Peyer's patch (tissue), 4 donors: ENCODE results near the gene PIEZO2.

Source experiments
- CTCF ChIP-seq, 6 experiments: fragments of 450-650 bp in 4 of 6; fragments of 200-600 bp in 2 of 6; sonication (generic) in 1 of 6; IDR thresholded peaks; one replicate each; pipeline ENCODE4 v1.5.1; 2017 to 2019; ENCODE audit warnings: antibody characterized with exemption in 6 of 6, mild to moderate bottlenecking in 3 of 6, moderate library complexity in 1 of 6
- POLR2A ChIP-seq, 2 donors: fragments of 450-650 bp; IDR thresholded peaks; one replicate each; pipeline ENCODE4 v1.5.1; 2017; ENCODE audit warnings: antibody characterized with exemption in 2 of 2, mild to moderate bottlenecking in 2 of 2, moderate library complexity in 2 of 2

GRCh38 chr18:10661317-10661716 lies 488.1 kb downstream of the PIEZO2 start:
- no peak for TF ChIP-seq CTCF (IDR thresholded peaks at IDR 0.05)
- TF ChIP-seq POLR2A (IDR thresholded peaks at IDR 0.05): no peak
